GM12873 (cell line): ENCODE results near the gene PPP1R1C.

Experiments
- CTCF ChIP-seq: IDR thresholded peaks from 2 replicates; pipeline ENCODE4 v1.5.1; 2012; ENCODE audit warnings: low read depth, mild to moderate bottlenecking, moderate library complexity, low read length, control low read depth; ENCODE audit not compliant: insufficient read depth; ENCODE audit errors: missing control alignments

PPP1R1C gene

GRCh38 chr2:182069416-182069815 is 83.8 kb downstream of the PPP1R1C start:
- TF ChIP-seq CTCF = no peak

GRCh38 chr2:182069908-182070307 is 84.3 kb downstream of the PPP1R1C start:
- TF ChIP-seq CTCF = no peak

GRCh38 chr2:182070736-182071135 is 85.1 kb downstream of the PPP1R1C start:
- TF ChIP-seq CTCF = no peak

- TF ChIP-seq CTCF = no peak
Measured at GRCh38 chr2:182072861-182073260, 87.2 kb downstream of the PPP1R1C start.

- TF ChIP-seq CTCF = no peak
Measured at GRCh38 chr2:182073613-182074012, 88.0 kb downstream of the PPP1R1C start.

- no peak for TF ChIP-seq CTCF
Measured at GRCh38 chr2:182077023-182077422, 91.4 kb downstream of the PPP1R1C start.

GRCh38 chr2:182077448-182078142 is 91.9 kb downstream of the PPP1R1C start:
- peak; percentile 62 for TF ChIP-seq CTCF
